Measurements from ENCODE around the gene ITGB2.

ITGB2 gene

DNA sequence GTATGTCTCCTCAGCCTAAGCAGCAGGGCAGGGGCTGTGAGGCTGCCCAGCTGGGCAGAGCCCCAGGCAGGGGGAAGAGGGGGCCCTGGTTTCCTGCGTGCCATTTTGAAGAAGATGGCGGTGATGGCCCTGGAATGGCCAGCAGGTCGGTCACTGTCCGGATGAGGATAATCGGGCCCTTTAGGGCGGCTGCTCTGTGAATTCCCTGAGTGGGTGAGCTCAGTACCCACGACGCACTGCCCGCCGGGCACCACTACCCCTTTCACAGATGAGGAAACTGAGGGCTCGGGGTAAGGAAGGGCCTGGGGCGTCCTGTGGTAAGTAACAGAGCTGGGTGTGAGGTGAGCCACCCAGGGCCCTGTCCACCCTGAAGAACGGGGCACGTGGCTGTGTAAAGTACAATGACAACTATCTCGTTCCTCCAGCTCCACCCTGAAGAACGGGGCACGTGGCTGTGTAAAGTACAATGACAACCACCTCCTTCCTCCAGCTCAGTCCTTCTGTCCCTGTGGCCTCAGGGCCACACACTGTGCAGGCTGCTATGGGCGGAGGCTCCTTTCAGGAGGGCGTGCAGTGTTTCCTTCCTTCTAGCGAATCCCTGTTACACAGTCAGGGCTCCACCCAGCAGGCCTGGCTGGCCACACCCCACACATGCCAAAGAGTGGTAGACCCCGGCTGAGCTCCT, 23.2 kb downstream of the ITGB2 start:
- DNase-seq (ENCODE audit: low spot score) = no peak

GRCh38 chr21:44896561-44897286, 24.0 kb downstream of the ITGB2 start:
- DNase-seq (ENCODE audit: low spot score) = no peak

GRCh38 chr21:44895859-44896258, 24.8 kb downstream of the ITGB2 start:
- no peak for DNase-seq (ENCODE audit: low spot score)

DNA sequence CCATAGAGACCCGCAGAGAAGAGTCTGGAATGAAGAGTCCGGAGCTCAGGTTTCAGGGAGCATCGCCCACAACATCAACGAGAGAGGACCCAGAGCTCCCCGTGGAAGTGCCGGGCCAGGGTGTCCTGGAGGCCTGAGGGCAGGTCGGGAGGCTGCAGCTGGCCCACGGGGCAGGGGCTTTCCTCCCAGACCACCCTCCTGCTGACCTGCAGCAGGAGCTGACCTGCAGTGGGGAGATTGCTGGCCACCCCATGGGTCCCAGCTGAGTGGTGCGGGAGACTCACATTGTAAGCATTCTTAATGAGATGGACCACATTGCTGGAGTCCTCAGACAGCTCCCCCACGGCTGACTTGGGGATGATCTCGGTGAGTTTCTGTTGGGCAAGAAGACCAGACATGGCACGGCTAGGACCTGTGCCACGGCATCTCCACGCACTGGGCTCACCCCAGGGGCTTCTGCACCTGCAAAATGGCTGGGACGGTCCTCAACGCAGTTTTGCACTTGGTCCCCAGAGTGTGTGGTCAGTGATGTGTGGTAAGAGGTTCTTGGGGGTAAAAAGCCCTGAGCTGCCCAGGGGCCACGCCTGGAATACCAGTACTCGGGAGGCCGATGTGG, 25.9 kb downstream of the ITGB2 start:
- DNase-seq (ENCODE audit: low spot score) = no peak

- DNase-seq (ENCODE audit: low spot score) = no peak
These were observed 26.6 kb downstream of the ITGB2 start for GRCh38 chr21:44893948-44894656.

GRCh38 chr21:44893278-44893556, 27.5 kb downstream of the ITGB2 start:
- DNase-seq (ENCODE audit: low spot score) = no peak

DNA sequence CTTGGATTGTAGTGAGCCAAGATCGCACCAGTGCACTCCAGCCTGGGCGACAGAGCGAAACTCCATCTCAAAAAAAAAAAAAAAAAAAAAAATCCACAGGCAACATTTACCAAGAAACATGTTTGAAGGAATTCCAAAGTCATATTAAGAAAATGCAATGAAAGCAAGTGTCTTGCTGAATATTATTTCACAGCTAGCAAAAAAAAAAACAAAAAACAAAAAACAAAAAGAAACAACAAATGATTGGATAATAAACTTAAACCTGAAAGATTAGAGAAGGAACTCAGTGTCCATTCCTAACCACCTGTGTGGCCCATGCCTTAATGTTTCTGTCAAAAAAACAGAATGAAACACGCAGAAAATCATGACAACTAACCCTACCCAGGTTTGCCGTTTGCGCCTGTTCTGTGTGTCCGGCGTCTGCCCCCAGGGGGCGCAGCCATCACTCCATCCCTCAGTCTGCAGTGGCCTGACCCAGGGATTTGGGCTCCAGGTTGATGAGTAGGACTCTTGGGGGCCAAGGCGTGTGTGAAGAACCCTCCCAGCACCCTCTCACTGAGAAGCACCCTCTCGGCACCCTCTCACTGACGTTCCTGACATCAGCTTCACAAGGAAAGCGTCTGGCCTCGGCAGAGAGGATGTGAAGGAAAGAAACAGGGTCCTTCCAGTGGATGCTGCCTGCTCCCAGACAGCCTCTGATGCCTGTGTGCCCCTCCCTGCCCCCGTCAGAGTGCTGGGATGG, 28.0 kb downstream of the ITGB2 start:
- peak; percentile 64 for DNase-seq (ENCODE audit: low spot score)

DNA sequence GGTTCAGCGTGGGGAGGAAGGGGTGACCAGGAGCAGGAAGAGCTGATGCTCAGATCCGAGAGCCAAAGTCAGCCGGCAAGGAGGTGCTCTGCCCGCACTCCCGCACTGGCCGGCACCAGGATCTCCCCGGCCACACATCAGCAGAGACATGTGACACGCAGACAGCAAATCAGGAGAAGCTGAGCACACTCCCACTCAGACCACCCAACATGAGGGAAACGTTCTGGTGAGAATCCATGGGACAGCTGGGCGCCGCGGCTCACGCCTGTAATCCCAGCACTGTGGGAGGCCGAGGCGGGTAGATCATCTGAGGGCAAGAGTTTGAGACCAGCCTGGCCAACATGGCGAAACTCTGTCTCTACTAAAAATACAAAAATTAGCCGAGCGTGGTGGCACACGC, 28.6 kb downstream of the ITGB2 start:
- DNase-seq (ENCODE audit: low spot score) = no peak

- no peak for DNase-seq (ENCODE audit: low spot score)
These were observed 29.1 kb downstream of the ITGB2 start for GRCh38 chr21:44891631-44892031.

GRCh38 chr21:44890961-44891541, 29.6 kb downstream of the ITGB2 start:
- DNase-seq (ENCODE audit: low spot score) = no peak

- DNase-seq (ENCODE audit: low spot score) = no peak
These were observed 30.3 kb downstream of the ITGB2 start for GRCh38 chr21:44890338-44890931.

GRCh38 chr21:44889625-44890337, 30.9 kb downstream of the ITGB2 start:
- no peak for DNase-seq (ENCODE audit: low spot score)

GRCh38 chr21:44888581-44889550, 31.8 kb downstream of the ITGB2 start:
- no peak for DNase-seq (ENCODE audit: low spot score)

GRCh38 chr21:44887807-44888580, 32.7 kb downstream of the ITGB2 start:
- no peak for DNase-seq (ENCODE audit: low spot score)

DNA sequence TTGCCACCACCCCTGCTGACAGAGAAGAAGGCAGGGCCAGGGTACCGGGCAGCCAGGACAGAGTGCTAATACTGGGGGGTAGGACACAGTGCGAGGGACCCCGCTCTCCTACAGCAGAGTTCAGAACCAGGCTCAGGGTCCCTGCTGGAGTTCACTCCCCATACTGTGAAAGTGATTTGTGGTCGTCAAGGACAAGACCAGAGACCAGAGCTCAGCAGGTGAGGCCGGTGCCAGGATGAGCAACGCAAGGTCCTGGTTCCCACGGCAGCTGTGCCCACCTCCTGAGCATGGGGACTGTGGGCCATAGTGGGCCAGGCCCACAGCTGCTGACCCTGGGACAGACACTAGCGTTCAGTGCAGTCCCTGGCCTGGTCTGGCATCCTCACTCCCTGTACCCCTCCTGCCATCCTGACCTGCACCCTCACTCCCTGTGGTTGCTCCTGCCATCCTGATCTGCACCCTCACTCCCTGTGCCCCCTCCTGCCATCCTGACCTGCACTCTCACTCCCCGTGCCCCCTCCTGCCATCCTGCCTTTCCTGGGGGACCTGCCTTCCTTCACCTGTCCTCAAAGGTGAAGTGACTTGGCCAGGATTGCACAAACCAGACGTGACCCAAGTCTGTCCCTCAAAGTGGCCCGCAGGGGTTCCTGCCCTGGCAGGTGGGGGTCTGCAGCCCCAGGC, 33.4 kb downstream of the ITGB2 start:
- DNase-seq (ENCODE audit: low spot score) = no peak

- DNase-seq (ENCODE audit: low spot score) = no peak
These were observed 34.3 kb downstream of the ITGB2 start for GRCh38 chr21:44886113-44887075.

DNA sequence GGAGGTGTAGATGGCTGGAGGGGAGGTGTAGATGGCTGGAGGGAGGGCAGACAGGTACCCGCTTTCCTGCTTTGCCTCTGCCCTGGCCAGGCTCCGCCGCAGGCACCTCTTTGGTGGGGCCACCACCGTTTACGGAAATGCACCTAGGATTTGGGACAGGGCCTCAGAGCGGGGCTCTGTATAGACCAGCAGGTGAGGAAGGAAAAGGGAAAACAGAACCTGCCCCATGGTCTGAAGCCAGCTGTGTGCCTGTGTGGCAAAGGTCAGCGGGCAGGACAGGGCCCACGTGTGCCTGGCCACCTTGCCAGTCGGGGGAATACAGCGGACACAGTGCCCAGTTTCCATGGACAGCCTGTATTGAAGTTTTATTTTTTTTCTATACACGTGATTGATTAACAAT, 35.1 kb downstream of the ITGB2 start:
- no peak for DNase-seq (ENCODE audit: low spot score)

Measured in AG08395 (cell line).